T-helper 1 cell treated with Interleukin-12 subunit alpha and Interleukin-12 subunit beta and Interleukin-4 antibody, amounts not matched to agents 30 μg/mL and 1 μg/mL, for 36 hours (primary cell): ENCODE data around the gene CEP68.

ENCODE experiments used
- H3K27ac Mint-ChIP-seq: one replicate; pipeline ENCODE4 v1.8.0; 2021; ENCODE audit warnings: mild to moderate bottlenecking, mixed read lengths
- H3K27me3 Mint-ChIP-seq: one replicate; pipeline ENCODE4 v1.8.0; 2021; ENCODE audit warnings: low read depth, mixed read lengths
- H3K36me3 Mint-ChIP-seq: one replicate; pipeline ENCODE4 v1.8.0; 2021; ENCODE audit warnings: low read depth, mixed read lengths
- H3K4me1 Mint-ChIP-seq: one replicate; pipeline ENCODE4 v1.8.0; 2021; ENCODE audit warnings: low read depth, mixed read lengths
- H3K4me3 Mint-ChIP-seq: one replicate; pipeline ENCODE4 v1.8.0; 2021; ENCODE audit warnings: mild to moderate bottlenecking, moderate library complexity, mixed read lengths
- H3K9me3 Mint-ChIP-seq: one replicate; pipeline ENCODE4 v1.8.0; 2021; ENCODE audit warnings: mixed read lengths

Gene CEP68

DNA sequence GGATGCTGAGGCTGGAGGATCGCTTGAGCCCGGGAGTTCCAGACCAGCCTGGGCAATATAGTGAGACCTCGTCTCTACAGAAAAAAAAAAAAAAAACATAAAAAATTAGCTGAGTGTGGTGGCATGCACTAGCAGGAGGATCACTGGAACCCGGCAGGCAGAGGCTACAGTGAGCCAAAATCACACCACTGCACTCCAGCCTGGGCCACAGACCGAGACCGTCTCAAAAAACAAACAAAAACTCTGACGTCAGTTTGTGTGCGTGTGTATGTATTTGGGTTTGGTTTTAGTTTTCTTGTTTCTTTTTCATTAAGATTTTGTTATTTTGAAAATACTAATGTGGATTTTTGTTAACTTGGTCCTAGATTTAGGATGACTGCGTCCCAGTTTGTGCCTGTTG, 19.0 kb downstream of the CEP68 start:
- Mint-ChIP-seq H3K9me3 (no peaks in the 10 kb centered on the region), H3K27ac (no peak overlapping the region), H3K4me1 (peaks cover 2% of the 10 kb centered on the region), H3K36me3 (peaks cover 7% of the 10 kb centered on the region), H3K27me3 (no peaks in the 10 kb centered on the region), H3K4me3 (no peak overlapping the region)

DNA sequence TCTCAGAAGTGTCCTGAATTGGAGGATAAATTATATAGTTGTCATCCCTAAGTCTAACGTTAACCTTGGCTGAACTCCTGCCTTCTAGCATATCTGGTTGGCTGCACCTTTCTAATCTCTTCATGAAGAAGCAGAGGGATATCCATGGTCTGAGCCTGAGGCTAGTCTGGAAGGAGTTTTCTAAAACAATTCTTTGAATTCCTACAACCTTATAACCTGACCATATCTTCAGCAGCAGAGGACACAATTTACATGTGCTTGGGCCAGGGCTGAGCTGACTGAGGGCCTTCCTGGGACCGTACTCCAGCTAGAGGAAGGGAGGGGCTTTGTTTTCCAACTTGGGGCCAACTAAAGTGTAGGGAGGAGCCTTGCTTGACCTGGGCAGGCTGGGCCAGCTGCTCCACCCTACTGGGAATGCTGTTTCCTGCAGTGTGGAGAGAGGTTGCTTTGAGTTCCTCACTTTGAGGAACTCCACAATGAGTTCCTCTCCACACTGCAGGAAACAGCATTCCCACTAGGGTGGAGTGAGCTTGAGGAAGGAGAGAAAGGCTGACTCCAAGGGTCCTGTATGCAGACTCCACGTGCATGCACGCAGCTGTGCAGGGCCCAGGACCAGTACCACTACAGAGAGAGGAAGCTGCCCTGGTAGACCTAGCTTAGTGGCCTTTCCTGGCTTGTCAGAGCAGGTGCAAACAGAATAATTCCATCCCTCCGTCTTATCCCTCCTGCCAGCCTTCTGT, 19.6 kb downstream of the CEP68 start:
- Mint-ChIP-seq H3K36me3 (peaks cover 8% of the 10 kb centered on the region), H3K4me1 (no peaks in the 10 kb centered on the region), H3K27ac (no peak overlapping the region), H3K4me3 (no peak overlapping the region), H3K9me3 (no peaks in the 10 kb centered on the region), H3K27me3 (no peaks in the 10 kb centered on the region)

DNA sequence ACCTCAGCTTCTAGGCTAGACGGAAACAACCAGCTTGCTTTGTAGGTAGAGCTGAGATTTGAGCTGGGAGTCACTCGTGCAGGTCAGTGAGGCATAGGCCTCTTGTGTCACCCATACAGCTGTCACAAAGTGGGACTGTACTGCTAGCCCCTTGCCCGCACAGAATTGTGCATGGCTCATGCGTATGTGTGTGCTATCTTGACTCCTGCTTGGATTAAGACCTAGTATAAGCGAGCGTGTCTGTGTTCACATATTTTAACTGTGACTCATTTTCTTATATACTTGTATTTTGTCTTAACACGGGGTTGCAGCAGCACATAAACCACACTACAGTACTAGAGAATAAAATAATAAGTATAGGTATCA, 20.1 kb downstream of the CEP68 start:
- Mint-ChIP-seq H3K27me3 (no peaks in the 10 kb centered on the region), H3K4me3 (no peak overlapping the region), H3K4me1 (no peaks in the 10 kb centered on the region), H3K36me3 (peaks cover 10% of the 10 kb centered on the region), H3K9me3 (no peaks in the 10 kb centered on the region), H3K27ac (no peak overlapping the region)

DNA sequence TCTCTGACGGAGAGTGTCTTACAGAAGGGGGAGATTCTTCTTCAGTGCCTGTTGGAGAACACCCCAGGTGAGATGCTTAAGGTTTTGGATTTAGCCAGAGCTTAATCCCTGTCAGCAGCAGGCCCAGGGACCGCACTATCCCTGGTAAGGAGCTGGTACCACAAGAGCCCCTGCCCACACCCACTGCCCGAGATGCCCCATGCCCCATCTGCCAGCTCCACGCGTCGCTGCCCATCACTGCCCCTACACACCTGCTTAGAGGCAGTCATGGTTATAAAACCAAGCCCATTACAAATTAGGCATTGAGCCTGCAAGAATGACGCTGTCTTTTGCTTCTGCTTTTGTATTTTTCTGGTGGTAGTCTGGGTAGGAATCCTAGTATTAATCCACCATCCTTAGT, 21.7 kb downstream of the CEP68 start:
- Mint-ChIP-seq H3K4me3 (no peak overlapping the region), H3K36me3 (peaks cover 16% of the 10 kb centered on the region), H3K4me1 (no peaks in the 10 kb centered on the region), H3K27ac (no peak overlapping the region), H3K9me3 (no peaks in the 10 kb centered on the region), H3K27me3 (no peaks in the 10 kb centered on the region)

DNA sequence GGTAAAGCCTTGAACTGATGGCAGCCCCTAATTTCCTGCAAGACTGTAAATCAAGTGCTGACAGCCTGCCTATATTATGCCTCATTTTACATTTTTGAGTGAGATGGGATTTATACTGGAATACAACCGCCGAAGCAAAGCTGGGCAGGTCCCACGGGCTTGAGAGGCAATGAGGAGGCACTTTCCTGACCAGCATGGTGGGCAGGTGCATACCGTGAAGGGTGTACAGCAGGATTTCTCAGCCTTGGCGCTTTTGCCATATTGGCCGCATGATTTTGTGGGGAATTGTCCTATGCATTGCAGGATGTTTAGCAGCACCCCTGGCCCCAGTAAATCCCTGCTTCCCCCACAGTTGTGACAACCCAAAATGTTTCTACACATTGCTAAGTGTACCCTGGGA, 22.8 kb downstream of the CEP68 start:
- Mint-ChIP-seq H3K36me3 (peaks cover 25% of the 10 kb centered on the region), H3K9me3 (no peaks in the 10 kb centered on the region), H3K27ac (no peak overlapping the region), H3K27me3 (no peaks in the 10 kb centered on the region), H3K4me1 (no peaks in the 10 kb centered on the region), H3K4me3 (no peak overlapping the region)

DNA sequence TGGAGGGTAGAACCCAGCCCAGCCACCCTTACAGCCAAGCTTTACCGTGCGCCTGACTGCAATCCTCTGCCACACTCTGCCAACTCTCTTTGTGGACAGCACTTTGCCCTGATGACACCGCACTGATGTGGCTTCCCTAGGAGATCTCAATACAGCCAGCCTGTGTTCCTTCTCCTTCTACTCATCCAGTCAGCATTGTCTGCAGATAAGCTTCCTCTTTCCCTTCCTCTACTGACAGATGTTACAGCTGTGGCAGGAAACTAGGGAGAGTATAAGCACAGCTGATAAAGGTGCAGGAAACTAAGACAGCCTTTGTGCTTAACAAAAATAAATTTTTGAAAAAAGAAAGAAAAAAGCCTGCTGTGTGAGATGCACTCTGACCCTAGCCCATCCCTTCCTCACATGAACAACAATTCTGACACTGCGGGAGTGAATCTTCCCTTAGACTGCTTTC, 25.0 kb downstream of the CEP68 start:
- Mint-ChIP-seq H3K27ac (no peak overlapping the region), H3K9me3 (no peaks in the 10 kb centered on the region), H3K4me1 (no peaks in the 10 kb centered on the region), H3K4me3 (no peak overlapping the region), H3K36me3 (peaks cover 29% of the 10 kb centered on the region), H3K27me3 (no peaks in the 10 kb centered on the region)

DNA sequence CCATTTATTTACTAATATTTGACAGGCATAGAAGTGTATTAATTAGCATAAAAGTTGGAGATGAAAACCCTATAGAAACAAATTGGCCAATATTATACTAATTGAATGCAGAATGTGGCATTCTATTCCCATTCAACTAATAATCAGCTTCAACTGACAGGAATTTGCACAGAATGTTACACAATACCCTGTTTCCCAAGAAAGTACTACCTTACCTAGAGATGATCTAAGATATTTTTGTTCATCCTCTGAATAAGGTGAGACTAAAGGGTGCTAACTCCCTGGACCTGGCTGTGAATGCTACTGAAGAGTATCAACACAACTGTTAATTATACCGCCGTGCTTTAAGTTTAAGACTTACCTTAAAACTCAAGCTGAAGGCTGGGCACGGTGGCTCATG, 28.9 kb downstream of the CEP68 start:
- no peaks in the 10 kb centered on the region for H3K27me3 Mint-ChIP-seq
- H3K27ac Mint-ChIP-seq: no peak overlapping the region
- peaks cover 42% of the 10 kb centered on the region for H3K36me3 Mint-ChIP-seq
- no peaks in the 10 kb centered on the region for H3K9me3 Mint-ChIP-seq
- H3K4me3 Mint-ChIP-seq: no peak overlapping the region
- peaks cover 3% of the 10 kb centered on the region for H3K4me1 Mint-ChIP-seq

DNA sequence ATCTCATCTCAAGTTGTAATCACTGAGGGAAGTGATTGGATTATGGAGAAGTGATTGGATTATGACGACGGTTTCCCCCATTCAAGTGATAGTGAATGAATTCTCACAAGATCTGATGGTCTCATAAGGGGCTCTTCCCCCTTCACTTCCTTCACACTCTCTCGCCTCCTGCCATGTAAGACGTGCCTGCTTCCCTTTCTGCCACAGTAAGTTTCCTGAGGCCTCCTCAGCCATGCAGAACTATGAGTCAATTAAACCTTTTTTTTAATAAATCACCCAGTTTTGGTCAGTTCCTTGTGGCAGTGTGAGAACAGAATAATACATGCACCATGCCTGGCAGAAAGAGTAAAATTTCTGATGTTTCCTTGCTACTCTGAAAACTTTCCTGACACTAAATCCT, 36.6 kb downstream of the CEP68 start:
- Mint-ChIP-seq H3K27ac (no peak overlapping the region), H3K9me3 (no peaks in the 10 kb centered on the region), H3K27me3 (no peaks in the 10 kb centered on the region), H3K36me3 (peaks cover 42% of the 10 kb centered on the region), H3K4me1 (peaks cover 3% of the 10 kb centered on the region), H3K4me3 (no peak overlapping the region)

DNA sequence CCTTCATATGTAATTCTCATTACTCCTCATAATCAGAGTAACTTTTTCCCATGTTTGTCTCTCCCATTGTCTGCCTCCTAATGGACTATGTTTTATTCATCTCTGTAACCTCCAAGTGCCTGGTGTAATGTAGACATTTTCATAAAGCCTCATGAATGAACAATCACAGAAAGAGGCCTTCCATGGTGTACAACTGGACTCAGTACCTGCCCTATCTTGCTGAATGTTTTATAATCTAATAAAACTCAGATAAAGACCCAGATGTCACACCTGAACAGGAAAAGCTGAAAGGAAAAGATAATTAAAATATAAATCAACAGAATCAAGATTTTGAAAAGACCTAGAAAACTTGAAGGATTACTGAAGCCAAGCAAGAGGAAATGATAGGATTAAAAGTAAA, 37.0 kb downstream of the CEP68 start:
- Mint-ChIP-seq H3K4me3 (no peak overlapping the region), H3K27me3 (no peaks in the 10 kb centered on the region), H3K27ac (no peak overlapping the region), H3K36me3 (peaks cover 39% of the 10 kb centered on the region), H3K9me3 (no peaks in the 10 kb centered on the region), H3K4me1 (peaks cover 5% of the 10 kb centered on the region)

DNA sequence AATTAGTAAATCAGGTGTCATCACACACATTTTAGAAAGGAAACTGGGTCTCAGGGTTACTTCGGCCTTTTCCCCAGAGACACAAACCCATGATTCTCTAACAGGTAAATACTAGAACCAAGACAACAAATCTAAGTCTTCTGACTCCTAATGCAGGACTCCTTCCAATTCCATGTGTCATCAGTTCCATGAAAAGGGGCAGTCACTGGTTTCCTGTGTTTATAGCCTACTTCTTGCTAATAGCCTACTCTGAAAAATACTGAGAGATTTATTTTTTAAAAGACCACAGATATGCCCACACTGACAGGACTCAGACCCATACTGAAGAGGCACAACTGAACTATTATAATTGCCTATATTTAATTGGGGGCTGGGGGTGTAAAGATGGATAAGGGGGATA, 40.7 kb downstream of the CEP68 start:
- peaks cover 39% of the 10 kb centered on the region for H3K36me3 Mint-ChIP-seq
- no peak overlapping the region for H3K4me3 Mint-ChIP-seq
- no peak overlapping the region for H3K27ac Mint-ChIP-seq
- H3K9me3 Mint-ChIP-seq: no peaks in the 10 kb centered on the region
- H3K27me3 Mint-ChIP-seq: no peaks in the 10 kb centered on the region
- peaks cover 8% of the 10 kb centered on the region for H3K4me1 Mint-ChIP-seq

DNA sequence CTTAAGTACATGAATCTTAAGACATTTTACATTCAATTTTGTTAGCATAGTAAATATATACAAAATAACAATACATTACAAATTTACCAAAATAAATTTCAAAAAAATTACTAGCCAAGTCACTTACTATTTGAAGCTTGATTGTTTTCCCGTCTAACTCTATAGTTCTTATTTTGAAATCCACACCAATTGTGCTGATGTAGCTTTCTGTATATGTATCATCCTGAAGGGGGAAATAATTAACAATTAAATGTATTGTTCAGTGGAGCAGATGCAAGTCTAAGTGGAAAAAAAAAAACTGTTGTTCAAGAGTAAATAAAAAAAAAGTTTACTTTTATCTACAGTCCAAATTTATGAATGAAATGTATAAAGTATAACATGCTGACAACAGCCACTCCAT, 41.6 kb downstream of the CEP68 start:
- no peaks in the 10 kb centered on the region for H3K27me3 Mint-ChIP-seq
- H3K4me3 Mint-ChIP-seq: no peak overlapping the region
- no peaks in the 10 kb centered on the region for H3K9me3 Mint-ChIP-seq
- peaks cover 8% of the 10 kb centered on the region for H3K4me1 Mint-ChIP-seq
- H3K27ac Mint-ChIP-seq: no peak overlapping the region
- peaks cover 36% of the 10 kb centered on the region for H3K36me3 Mint-ChIP-seq

DNA sequence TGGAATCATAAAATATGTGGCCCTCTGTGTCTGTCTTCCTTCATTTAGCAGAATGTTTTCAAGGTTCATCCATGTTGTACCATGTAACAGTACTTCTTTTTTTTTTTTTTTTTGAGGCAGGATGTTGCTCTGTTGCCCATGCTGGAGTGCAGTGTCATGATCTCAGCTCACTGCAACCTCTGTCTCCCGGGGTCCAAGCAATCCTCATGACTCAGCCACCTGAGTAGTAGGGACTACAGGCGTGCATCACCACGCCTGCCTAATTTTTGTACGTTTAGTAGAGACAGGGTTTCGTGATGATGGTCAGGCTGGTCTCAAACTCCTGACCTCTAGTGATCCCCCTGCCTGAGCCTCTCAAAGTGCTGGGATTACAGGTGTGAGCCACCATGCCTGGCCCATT, 42.5 kb downstream of the CEP68 start:
- H3K4me1 Mint-ChIP-seq: peaks cover 8% of the 10 kb centered on the region
- peaks cover 31% of the 10 kb centered on the region for H3K36me3 Mint-ChIP-seq

DNA sequence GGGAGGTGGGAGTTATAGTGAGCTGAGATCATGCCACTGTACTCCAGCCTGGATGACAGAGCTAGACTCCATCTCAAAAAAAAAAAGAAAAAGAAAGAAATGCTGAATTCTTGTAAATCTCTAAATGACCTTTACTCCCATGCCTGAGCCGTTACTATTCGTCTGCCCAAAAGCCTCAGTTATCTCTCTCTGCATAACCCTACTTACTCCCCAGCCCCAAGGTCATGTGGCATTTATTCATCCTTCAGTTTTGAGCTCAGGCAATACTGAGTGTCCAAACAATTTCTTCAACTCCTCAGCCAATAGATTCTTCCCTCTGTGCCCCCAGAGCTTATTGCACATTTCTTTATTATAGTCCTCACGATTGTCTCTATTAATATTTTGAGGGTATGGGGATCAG, 44.9 kb downstream of the CEP68 start:
- no peaks in the 10 kb centered on the region for H3K9me3 Mint-ChIP-seq
- H3K36me3 Mint-ChIP-seq: peaks cover 34% of the 10 kb centered on the region
- no peaks in the 10 kb centered on the region for H3K27me3 Mint-ChIP-seq
- H3K4me3 Mint-ChIP-seq: no peak overlapping the region
- H3K27ac Mint-ChIP-seq: no peak overlapping the region
- H3K4me1 Mint-ChIP-seq: peaks cover 15% of the 10 kb centered on the region

More for the DNA sequence above, 42.5 kb downstream of the CEP68 start:
- Mint-ChIP-seq H3K9me3 (no peaks in the 10 kb centered on the region), H3K4me3 (no peak overlapping the region), H3K27ac (peak overlapping the region; percentile 36), H3K27me3 (no peaks in the 10 kb centered on the region)

DNA sequence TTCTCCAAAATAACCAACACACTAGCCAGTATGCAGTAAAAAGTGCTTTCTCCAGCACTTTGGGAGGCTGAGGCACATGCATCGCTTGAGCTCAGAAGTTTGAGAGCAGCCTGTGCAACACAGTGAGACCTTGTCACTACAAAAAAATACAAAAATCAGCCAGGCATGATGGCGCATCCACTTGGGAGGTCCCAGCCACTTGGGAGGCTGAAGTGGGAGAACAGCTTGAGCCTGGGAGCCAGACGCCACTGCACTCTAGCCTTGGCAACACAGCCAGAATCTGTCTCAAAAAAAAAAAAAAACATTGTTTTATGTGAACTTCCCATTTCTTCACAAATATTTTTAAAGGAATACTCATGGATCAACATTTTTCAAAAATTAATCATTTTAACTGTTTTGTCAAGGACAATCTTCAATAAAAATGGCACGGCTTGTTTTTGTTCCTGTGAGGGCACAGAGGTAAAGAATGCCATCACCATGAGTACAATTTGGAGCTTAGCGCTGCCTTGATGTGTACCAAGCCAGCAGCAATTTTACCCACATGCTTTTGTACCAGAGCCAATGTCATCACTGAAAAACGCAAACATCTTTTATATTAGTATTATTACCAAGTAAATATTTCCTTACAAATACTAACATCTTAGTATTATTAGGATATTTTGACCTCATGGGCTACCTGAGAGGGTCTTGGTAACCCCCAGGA, 46.9 kb downstream of the CEP68 start:
- no peak overlapping the region for H3K4me3 Mint-ChIP-seq
- H3K9me3 Mint-ChIP-seq: no peaks in the 10 kb centered on the region
- H3K4me1 Mint-ChIP-seq: peaks cover 16% of the 10 kb centered on the region
- no peak overlapping the region for H3K27ac Mint-ChIP-seq
- no peaks in the 10 kb centered on the region for H3K27me3 Mint-ChIP-seq
- peaks cover 27% of the 10 kb centered on the region for H3K36me3 Mint-ChIP-seq

DNA sequence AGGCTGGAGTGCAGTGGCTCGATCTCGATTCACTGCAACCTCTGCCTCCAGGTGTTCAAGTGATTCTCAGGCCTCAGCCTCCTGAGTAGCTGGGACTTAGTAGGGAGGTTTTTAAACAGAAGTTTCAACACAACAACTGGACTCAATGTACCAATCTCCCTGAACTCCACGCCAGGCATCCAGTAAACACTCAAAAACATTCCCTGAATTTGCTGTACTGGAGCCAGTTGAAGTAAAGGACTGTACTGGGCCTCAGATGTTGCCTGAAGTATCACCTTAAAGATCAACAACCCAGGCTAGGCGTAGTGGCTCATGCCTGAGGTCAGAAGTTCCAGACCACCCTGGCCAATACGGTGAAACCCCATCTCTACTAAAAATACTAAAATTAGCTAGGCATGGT, 51.3 kb downstream of the CEP68 start:
- H3K4me1 Mint-ChIP-seq: peaks cover 10% of the 10 kb centered on the region

More for the DNA sequence above, 51.3 kb downstream of the CEP68 start:
- H3K27me3 Mint-ChIP-seq: no peaks in the 10 kb centered on the region
- H3K27ac Mint-ChIP-seq: no peak overlapping the region
- no peaks in the 10 kb centered on the region for H3K9me3 Mint-ChIP-seq
- no peak overlapping the region for H3K4me3 Mint-ChIP-seq
- H3K36me3 Mint-ChIP-seq: peaks cover 11% of the 10 kb centered on the region
